Transverse colon (tissue), 4 donors: Measurements from ENCODE around the gene ECM1. TPM values are rescaled to one million over a fixed set of nuclear protein-coding genes. Genes with fewer than 3 reads are reported as not detected.
A peak's percentile ranks its signal among the peaks of the same experiment; 100 is the strongest.

Source experiments
- DNase-seq: peaks from one replicate; pipeline ENCODE4 v3.0.0-alpha.2; 2019
- H3K27ac ChIP-seq, 4 donors: fragments of 200-600 bp; sonication (generic); 2 replicates each; pipeline ENCODE4 v1.5.1; 2016 to 2018; ENCODE audit warnings: inconsistent platforms in 4 of 4
- H3K27me3 ChIP-seq: fragments of 200-600 bp; sonication (generic); 2 replicates; pipeline ENCODE4 v1.5.1; 2017; ENCODE audit warnings: inconsistent platforms
- H3K36me3 ChIP-seq, 4 donors: fragments of 200-600 bp; sonication (generic); 2 replicates each; pipeline ENCODE4 v1.5.1; 2017 to 2019; ENCODE audit warnings: inconsistent platforms in 4 of 4
- H3K4me1 ChIP-seq, 4 donors: fragments of 200-600 bp; sonication (generic); 2 replicates each; pipeline ENCODE4 v1.5.1; 2017 to 2020; ENCODE audit warnings: inconsistent platforms in 4 of 4
- H3K4me3 ChIP-seq, 4 donors: fragments of 200-600 bp; sonication (generic); 1 replicate in 1 of 4; 2 replicates in 3 of 4; pipeline versions ENCODE4 v1.5.1 to v1.6.1; 2017 to 2019; ENCODE audit warnings: inconsistent platforms in 4 of 4
- H3K9me3 ChIP-seq, 2 donors: fragments of 200-600 bp; sonication (generic); 2 replicates each; pipeline ENCODE4 v1.5.1; 2017 to 2019; ENCODE audit warnings: inconsistent platforms in 2 of 2
- CTCF ChIP-seq, 5 experiments: fragments of 200-600 bp in 3 of 5; fragments of 450-650 bp in 2 of 5; sonication (generic) in 3 of 5; IDR thresholded peaks; 1 replicate in 2 of 5; 2 replicates in 3 of 5; pipeline ENCODE4 v1.5.1; 2016 to 2017; ENCODE audit warnings: antibody characterized with exemption in 5 of 5, inconsistent platforms in 3 of 5, mild to moderate bottlenecking in 2 of 5, moderate library complexity in 1 of 5
- EP300 ChIP-seq: sonication (generic); formaldehyde crosslinking; IDR thresholded peaks from one replicate; pipeline ENCODE4 v1.6.1; 2017; ENCODE audit warnings: antibody characterized with exemption, low read depth
- POLR2A ChIP-seq: fragments of 450-650 bp; IDR thresholded peaks from one replicate; pipeline ENCODE4 v1.6.1; 2016; ENCODE audit warnings: antibody characterized with exemption, mild to moderate bottlenecking, moderate library complexity
- POLR2AphosphoS5 ChIP-seq, 3 donors: sonication (generic); formaldehyde crosslinking; IDR thresholded peaks; one replicate each; pipeline ENCODE4 v1.6.1; 2016; ENCODE audit warnings: antibody characterized with exemption in 3 of 3
- WGBS, 2 donors: methylation state at CpG; one replicate each; pipeline ENCODE4 v1.1.5; 2018; ENCODE audit warnings: low coverage in 1 of 2; 5-methylcytosine and 5-hydroxymethylcytosine counted together
- in situ Hi-C, 4 donors: fragments of 200-750 bp; cut with MboI; loops; one replicate each; pipeline versions ENCODE4 v1.15.0 to v1.15.1; 2017; ENCODE audit warnings: low sequenced_read_pairs in 3 of 4, low pct_ligation_motif_present in 1 of 4, low pct_unique_long_range_greater_than_20kb in 1 of 4
- intact Hi-C: fragments of 100-400 bp; cut with DNase I; formaldehyde crosslinking; loops from one replicate; pipeline ENCODE4 v1.15.1; 2023; ENCODE audit warnings: low total_unique reads
- small RNA-seq, 4 donors: library from RNA; depleted of rRNA; stranded (forward); fragments of <200 nt; gene quantifications; one replicate each; pipeline ENCODE3, GENCODE V24; 2016
- total RNA-seq, 4 donors: library from RNA; depleted of rRNA; stranded (reverse); fragments of >200 nt; gene quantifications; one replicate each; pipeline ENCODE4 v1.1.0, GENCODE V29; 2016

The ECM1 gene
- total RNA-seq, 4 donors from 2014 or later: 1.5 to 5.4 (median 3.3) TPM

- H3K4me3 ChIP-seq: peak overlapping the region in 3 of 4 donors; percentile 36 to 61 (median 42)
- H3K36me3 ChIP-seq: no peaks in the 10 kb centered on the region
- H3K9me3 ChIP-seq: no peaks in the 10 kb centered on the region
- peak; percentile 84 for DNase-seq
- WGBS, 2 donors: 17% methylated on average over 4 of the region's 4 CpGs; no CpG with 5 or more reads in 1 of the 2 donors
- TF ChIP-seq EP300 (no peak), CTCF (IDR thresholded peaks at IDR 0.05) (no peak), POLR2A (no peak), POLR2AphosphoS5 (IDR thresholded peaks at IDR 0.05) (no peak)
- H3K27ac ChIP-seq: peak overlapping the region; percentile 98 to 99 (median 98)
- H3K4me1 ChIP-seq: peaks cover 59 to 85% (median 81%) of the 10 kb centered on the region in 4 donors
- no peaks in the 10 kb centered on the region for H3K27me3 ChIP-seq
- in situ Hi-C loops: loop anchor here in 1 of 4 donors (10.0 kb wide), 1 partner anchor 52 kb away; no protein-coding TSS in a partner anchor
- intact Hi-C loops: loop anchor here (5.0 kb wide), 1 partner anchor 55 kb away; no protein-coding TSS in a partner anchor
Observed at GRCh38 chr1:150562446-150563339, 54.8 kb downstream of the ECM1 start.

Small RNA genes lying within 50 kb of the gene (small RNA-seq; reads per million reads assigned to genes)
- gene MIR4257: 0 reads per million in 4 donors

Other genes starting within 250 kb of the ECM1 start
- 100 to 1,000 TPM in 3 of 4 donors, 10 to 100 TPM in 1; 86.8 to 162 (median 113) TPM for gene APH1A, start 239.1 kb upstream of the ECM1 start, total RNA-seq
- 10 to 100 TPM in 1 of 4 donors, 1 to 10 TPM in 2, not detected in 1; 4.4 to 11.1 (median 4.8) TPM for gene C1orf54, start 235.3 kb upstream of the ECM1 start, total RNA-seq
- 1 to 10 TPM in 3 of 4 donors, under 1 TPM in 1; 0.60 to 4.5 (median 1.5) TPM for gene CIART, start 225.6 kb upstream of the ECM1 start, total RNA-seq
- 10 to 100 TPM in 3 of 4 donors, 1 to 10 TPM in 1; 8.6 to 31.6 (median 25.7) TPM for gene MRPS21, start 214.2 kb upstream of the ECM1 start, total RNA-seq
- gene PRPF3, start 186.6 kb upstream of the ECM1 start, total RNA-seq: 100 to 1,000 TPM in 1 of 4 donors, 10 to 100 TPM in 3; 55.3 to 126 (median 65.2) TPM
- gene RPRD2, start 144.0 kb upstream of the ECM1 start, total RNA-seq: 10 to 100 TPM; 18.7 to 36.4 (median 26.1) TPM
- 10 to 100 TPM in 2 of 4 donors, 1 to 10 TPM in 2; 2.8 to 22.7 (median 9.0) TPM for gene TARS2, start 20.7 kb upstream of the ECM1 start, total RNA-seq
- not detected for gene FALEC, start 7.6 kb downstream of the ECM1 start, total RNA-seq
- 10 to 100 TPM in 3 of 4 donors, 1 to 10 TPM in 1; 7.2 to 26.2 (median 16.3) TPM for gene ADAMTSL4, start 41.3 kb downstream of the ECM1 start, total RNA-seq
- 100 to 1,000 TPM; 176 to 395 (median 269) TPM for gene MCL1, start 71.5 kb downstream of the ECM1 start, total RNA-seq
- gene ENSA, start 121.5 kb downstream of the ECM1 start, total RNA-seq: 100 to 1,000 TPM; 111 to 174 (median 158) TPM
- 10 to 100 TPM; 12.7 to 61.0 (median 34.7) TPM for gene GOLPH3L, start 189.0 kb downstream of the ECM1 start, total RNA-seq
- gene HORMAD1, start 212.8 kb downstream of the ECM1 start, total RNA-seq: 1 to 10 TPM in 1 of 4 donors, under 1 TPM in 1, not detected in 2; 0.41 to 1.6 TPM